Vagina (tissue), 2 donors: ENCODE measurements around the gene RNF146. TPM values are rescaled to one million over a fixed set of nuclear protein-coding genes. Genes with fewer than 3 reads are reported as not detected.
"Not testable (repeated sequence)": the region's sequence is repeated elsewhere in the genome, so short reads cannot be mapped to it uniquely, and the experiment has no call there.

Source experiments
- DNase-seq, 2 donors: peaks; one replicate each; pipeline ENCODE4 v3.0.0-alpha.2; 2017; ENCODE audit errors: extremely low spot score in 2 of 2
- H3K27ac ChIP-seq: fragments of 200-600 bp; sonication (generic); one replicate; pipeline ENCODE4 v1.5.1; 2019
- H3K27me3 ChIP-seq: fragments of 200-600 bp; sonication (generic); one replicate; pipeline ENCODE4 v1.5.1; 2019
- H3K36me3 ChIP-seq, 2 donors: fragments of 200-600 bp; sonication (generic); one replicate each; pipeline ENCODE4 v1.5.1; 2017 to 2019
- H3K4me1 ChIP-seq: fragments of 200-600 bp; sonication (generic); one replicate; pipeline ENCODE4 v1.5.1; 2019
- H3K4me3 ChIP-seq, 2 donors: fragments of 200-600 bp; sonication (generic); 1 replicate in 1 of 2; 2 replicates in 1 of 2; pipeline ENCODE4 v1.5.1; 2016 to 2019
- H3K9me3 ChIP-seq: fragments of 200-600 bp; sonication (generic); one replicate; pipeline ENCODE4 v1.5.1; 2019
- POLR2A ChIP-seq, 2 donors: fragments of 450-650 bp; IDR thresholded peaks; one replicate each; pipeline ENCODE4 v1.6.1; 2017; ENCODE audit warnings: antibody characterized with exemption in 2 of 2, mild to moderate bottlenecking in 2 of 2, moderate library complexity in 2 of 2
- POLR2AphosphoS5 ChIP-seq, 2 donors: sonication (generic); formaldehyde crosslinking; IDR thresholded peaks; one replicate each; pipeline ENCODE4 v1.9.0; 2017; ENCODE audit warnings: antibody characterized with exemption in 2 of 2, mild to moderate bottlenecking in 2 of 2, low read depth in 1 of 2; ENCODE audit not compliant: insufficient read depth in 1 of 2
- intact Hi-C: fragments of 100-400 bp; cut with DNase I; formaldehyde crosslinking; loops from one replicate; pipeline ENCODE4 v1.15.1; 2023
- total RNA-seq: library from RNA; depleted of rRNA; stranded (reverse); fragments of >200 nt; gene quantifications from one replicate; pipeline ENCODE4 v1.2.3, GENCODE V29; 2016
- TF ChIP-seq, protein P1 (sequence below), 3 experiments: fragments of 450-650 bp in 2 of 3; fragments of 200-600 bp in 1 of 3; sonication (generic) in 1 of 3; IDR thresholded peaks; one replicate each; pipeline ENCODE4 v1.5.1; 2017 to 2019; ENCODE audit warnings: antibody characterized with exemption in 3 of 3, mild to moderate bottlenecking in 2 of 3, moderate library complexity in 2 of 3

RNF146 gene, protein sequence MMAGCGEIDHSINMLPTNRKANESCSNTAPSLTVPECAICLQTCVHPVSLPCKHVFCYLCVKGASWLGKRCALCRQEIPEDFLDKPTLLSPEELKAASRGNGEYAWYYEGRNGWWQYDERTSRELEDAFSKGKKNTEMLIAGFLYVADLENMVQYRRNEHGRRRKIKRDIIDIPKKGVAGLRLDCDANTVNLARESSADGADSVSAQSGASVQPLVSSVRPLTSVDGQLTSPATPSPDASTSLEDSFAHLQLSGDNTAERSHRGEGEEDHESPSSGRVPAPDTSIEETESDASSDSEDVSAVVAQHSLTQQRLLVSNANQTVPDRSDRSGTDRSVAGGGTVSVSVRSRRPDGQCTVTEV
- 53.0 TPM for total RNA-seq

DNA sequence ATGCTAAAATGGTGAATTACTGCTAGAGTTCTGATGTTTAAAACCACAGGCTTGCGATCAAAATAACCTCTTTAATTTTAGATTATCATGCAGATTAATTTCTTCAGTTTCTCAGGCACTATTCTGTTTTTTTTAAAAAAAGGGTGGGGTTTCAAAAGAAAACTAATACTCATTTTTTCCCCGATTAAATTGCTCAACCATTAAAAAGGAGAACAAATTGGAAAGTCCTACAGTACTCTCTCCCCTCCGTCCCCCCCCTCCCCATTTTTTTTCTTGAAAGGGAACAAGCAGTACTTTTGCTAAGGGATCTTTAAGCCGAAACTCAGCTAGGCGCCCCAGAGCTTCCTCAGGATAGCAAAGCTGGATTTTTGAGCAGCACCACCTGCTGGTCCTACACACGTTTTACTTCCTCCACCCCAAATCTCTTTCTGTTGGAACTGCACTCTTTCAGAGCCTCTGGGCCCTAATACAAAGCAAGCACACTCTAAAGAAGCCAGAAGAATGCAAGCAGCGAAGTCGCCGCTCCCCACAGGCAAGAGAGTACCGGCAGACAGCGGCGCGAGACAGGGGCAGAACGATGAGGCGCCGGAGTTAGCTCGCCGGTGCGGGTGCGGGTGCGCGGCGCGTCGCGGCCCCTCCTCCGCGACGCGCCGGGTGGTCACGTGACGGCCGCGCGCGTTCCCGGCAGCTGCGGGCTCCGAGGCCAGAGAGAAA is at the start of gene RNF146:
Gene RNF146 (plus strand): TSS at position 687 of the 714 bp plus-strand sequence. CDS start 13,475 bp downstream, outside the sequence.
- Histone ChIP-seq H3K27me3 (no peaks in the 10 kb centered on the region), H3K27ac (peak within 1 kb of the TSS; percentile 99), H3K9me3 (no peaks in the 10 kb centered on the region), H3K36me3 (no peaks in the 10 kb centered on the region), H3K4me1 (peaks cover 34% of the 10 kb centered on the region), H3K4me3 (peak within 1 kb of the TSS; percentile 95 to 97)
- intact Hi-C loops: loop anchor here (10.0 kb wide), 1 partner anchor 142 kb away; no protein-coding TSS in a partner anchor
- TF ChIP-seq, protein P1, sequence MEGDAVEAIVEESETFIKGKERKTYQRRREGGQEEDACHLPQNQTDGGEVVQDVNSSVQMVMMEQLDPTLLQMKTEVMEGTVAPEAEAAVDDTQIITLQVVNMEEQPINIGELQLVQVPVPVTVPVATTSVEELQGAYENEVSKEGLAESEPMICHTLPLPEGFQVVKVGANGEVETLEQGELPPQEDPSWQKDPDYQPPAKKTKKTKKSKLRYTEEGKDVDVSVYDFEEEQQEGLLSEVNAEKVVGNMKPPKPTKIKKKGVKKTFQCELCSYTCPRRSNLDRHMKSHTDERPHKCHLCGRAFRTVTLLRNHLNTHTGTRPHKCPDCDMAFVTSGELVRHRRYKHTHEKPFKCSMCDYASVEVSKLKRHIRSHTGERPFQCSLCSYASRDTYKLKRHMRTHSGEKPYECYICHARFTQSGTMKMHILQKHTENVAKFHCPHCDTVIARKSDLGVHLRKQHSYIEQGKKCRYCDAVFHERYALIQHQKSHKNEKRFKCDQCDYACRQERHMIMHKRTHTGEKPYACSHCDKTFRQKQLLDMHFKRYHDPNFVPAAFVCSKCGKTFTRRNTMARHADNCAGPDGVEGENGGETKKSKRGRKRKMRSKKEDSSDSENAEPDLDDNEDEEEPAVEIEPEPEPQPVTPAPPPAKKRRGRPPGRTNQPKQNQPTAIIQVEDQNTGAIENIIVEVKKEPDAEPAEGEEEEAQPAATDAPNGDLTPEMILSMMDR (IDR thresholded peaks at IDR 0.05): peak; percentile 41 to 78 (median 63)
- TF ChIP-seq POLR2AphosphoS5 (IDR thresholded peaks at IDR 0.05; ENCODE audit: insufficient read depth in 1 of 2, low read depth in 1 of 2): no peak
- DNase-seq: peak in 1 of 2 donors; percentile 93

DNA sequence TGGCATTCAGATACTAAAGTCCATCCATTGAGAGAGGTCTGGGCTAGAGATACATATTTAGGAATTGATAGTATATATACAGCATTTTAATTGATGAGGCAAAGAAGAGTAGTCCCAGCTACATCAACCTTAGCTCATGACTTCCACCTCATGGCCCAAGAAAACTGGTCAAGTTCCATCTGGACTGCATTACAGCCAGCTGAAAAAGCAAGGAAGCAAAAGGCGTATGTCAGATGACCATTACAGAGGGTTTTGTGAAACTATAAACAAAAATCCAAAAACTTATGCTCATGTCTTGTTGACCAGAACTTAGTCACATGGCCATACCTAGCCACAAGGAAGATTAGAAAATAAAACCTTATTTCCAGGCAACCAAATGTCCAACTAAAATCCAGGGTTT is 46.8 kb upstream of the RNF146 start:
- Histone ChIP-seq H3K4me1 (no peaks in the 10 kb centered on the region), H3K36me3 (no peaks in the 10 kb centered on the region), H3K9me3 (no peaks in the 10 kb centered on the region), H3K4me3 (no peak overlapping the region), H3K27ac (no peak overlapping the region), H3K27me3 (no peaks in the 10 kb centered on the region)
- intact Hi-C loops: no loop called here
- TF ChIP-seq POLR2AphosphoS5 (IDR thresholded peaks at IDR 0.05; ENCODE audit: insufficient read depth in 1 of 2, low read depth in 1 of 2) (no peak), POLR2A (IDR thresholded peaks at IDR 0.05) (no peak)
- TF ChIP-seq, protein P1 (IDR thresholded peaks at IDR 0.05): no peak
- DNase-seq: no peak

GRCh38 chr6:127221201-127221600 is 45.5 kb upstream of the RNF146 start:
- TF ChIP-seq, protein P1 (IDR thresholded peaks at IDR 0.05): no peak
- TF ChIP-seq POLR2A (IDR thresholded peaks at IDR 0.05): no peak
- TF ChIP-seq POLR2AphosphoS5 (IDR thresholded peaks at IDR 0.05; ENCODE audit: insufficient read depth in 1 of 2, low read depth in 1 of 2): no peak
- no peak overlapping the region for H3K27ac ChIP-seq
- DNase-seq: no peak
- H3K36me3 ChIP-seq: no peaks in the 10 kb centered on the region
- intact Hi-C loops: no loop called here
- H3K4me3 ChIP-seq: no peak overlapping the region
- H3K9me3 ChIP-seq: no peaks in the 10 kb centered on the region
- no peaks in the 10 kb centered on the region for H3K4me1 ChIP-seq
- H3K27me3 ChIP-seq: no peaks in the 10 kb centered on the region

- DNase-seq: no peak
- H3K36me3 ChIP-seq: no peaks in the 10 kb centered on the region
- no peak overlapping the region for H3K4me3 ChIP-seq
- TF ChIP-seq, protein P1 (IDR thresholded peaks at IDR 0.05): no peak
- TF ChIP-seq POLR2A (IDR thresholded peaks at IDR 0.05): no peak
- no peaks in the 10 kb centered on the region for H3K4me1 ChIP-seq
- no peaks in the 10 kb centered on the region for H3K27me3 ChIP-seq
- H3K9me3 ChIP-seq: no peaks in the 10 kb centered on the region
- intact Hi-C loops: no loop called here
- no peak overlapping the region for H3K27ac ChIP-seq
These were observed 44.2 kb upstream of the RNF146 start for GRCh38 chr6:127222418-127222817.

DNA sequence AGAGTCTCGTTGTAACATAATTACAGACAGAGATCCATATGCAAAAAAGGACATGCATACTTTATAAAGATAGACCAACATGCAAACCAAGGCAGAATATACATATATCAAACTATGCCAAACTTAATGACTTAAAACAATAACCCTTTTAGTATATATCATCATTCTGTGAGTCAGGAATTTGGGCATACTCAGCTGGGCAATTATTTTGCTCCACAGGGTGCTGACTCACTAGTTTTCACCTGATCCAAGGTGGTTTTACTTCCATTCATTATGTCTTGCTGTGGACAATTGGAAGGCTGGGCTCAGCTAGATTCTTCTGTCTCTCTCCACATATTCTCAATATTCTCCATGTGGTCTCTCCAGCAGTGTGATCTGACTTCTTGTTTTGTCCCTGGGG is 41.2 kb upstream of the RNF146 start:
- Histone ChIP-seq H3K27me3 (no peaks in the 10 kb centered on the region), H3K27ac (no peak overlapping the region), H3K4me1 (no peaks in the 10 kb centered on the region), H3K9me3 (no peaks in the 10 kb centered on the region), H3K4me3 (no peak overlapping the region), H3K36me3 (no peaks in the 10 kb centered on the region)
- DNase-seq: no peak
- TF ChIP-seq POLR2A (IDR thresholded peaks at IDR 0.05): no peak
- TF ChIP-seq POLR2AphosphoS5 (IDR thresholded peaks at IDR 0.05; ENCODE audit: insufficient read depth in 1 of 2, low read depth in 1 of 2): no peak
- TF ChIP-seq, protein P1 (IDR thresholded peaks at IDR 0.05): no peak
- intact Hi-C loops: no loop called here

DNA sequence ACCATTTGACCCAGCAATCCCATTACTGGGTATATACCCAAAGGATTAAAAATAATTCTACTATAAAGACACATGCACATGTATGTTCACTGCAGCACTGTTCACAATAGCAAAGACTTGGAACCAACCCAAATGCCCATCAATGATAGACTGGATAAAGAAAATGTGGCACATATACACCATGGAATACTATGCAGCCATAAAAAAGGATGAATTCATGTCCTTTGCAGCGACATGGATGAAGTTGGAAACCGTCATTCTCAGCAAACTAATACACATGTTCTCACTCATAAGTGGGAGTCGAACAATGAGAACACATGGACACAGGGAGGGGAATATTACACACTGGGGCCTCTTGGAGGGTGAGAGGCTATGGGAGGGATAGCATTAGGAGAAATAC is 32.8 kb upstream of the RNF146 start:
- H3K27me3 ChIP-seq, H3K4me1 ChIP-seq, H3K27ac ChIP-seq, DNase-seq, H3K4me3 ChIP-seq, H3K36me3 ChIP-seq, H3K9me3 ChIP-seq, intact Hi-C loops: not testable (repeated sequence)
